SK-N-MC (cell line): ENCODE results near the gene SRSF2.

ENCODE experiments used
- EZH2 ChIP-seq: fragments of 200-600 bp; sonication (generic); IDR thresholded peaks from one replicate; pipeline ENCODE4 v1.6.1; 2017; ENCODE audit warnings: antibody characterized with exemption
- POLR2AphosphoS5 ChIP-seq: IDR thresholded peaks from 2 replicates; pipeline ENCODE4 v1.6.1; 2012; ENCODE audit warnings: mild to moderate bottlenecking, low read depth, low read length, borderline replicate concordance

- TF ChIP-seq POLR2AphosphoS5 = no peak
- no peak for TF ChIP-seq EZH2
These were observed 35.9 kb upstream of the SRSF2 start for GRCh38 chr17:76772842-76773525.
